Stimulated activated CD4-positive, alpha-beta T cell treated with anti-CD3 and anti-CD28 coated beads, Interleukin-4, amount 100 ng/mL, for 48 hours (primary cell): ENCODE measurements around the gene PLEKHO1.

Source experiments
- DNase-seq, 2 donors: peaks; one replicate each; pipeline ENCODE4 v3.0.0-alpha.2; 2020; ENCODE audit warnings: low read depth in 2 of 2

The PLEKHO1 gene

DNA sequence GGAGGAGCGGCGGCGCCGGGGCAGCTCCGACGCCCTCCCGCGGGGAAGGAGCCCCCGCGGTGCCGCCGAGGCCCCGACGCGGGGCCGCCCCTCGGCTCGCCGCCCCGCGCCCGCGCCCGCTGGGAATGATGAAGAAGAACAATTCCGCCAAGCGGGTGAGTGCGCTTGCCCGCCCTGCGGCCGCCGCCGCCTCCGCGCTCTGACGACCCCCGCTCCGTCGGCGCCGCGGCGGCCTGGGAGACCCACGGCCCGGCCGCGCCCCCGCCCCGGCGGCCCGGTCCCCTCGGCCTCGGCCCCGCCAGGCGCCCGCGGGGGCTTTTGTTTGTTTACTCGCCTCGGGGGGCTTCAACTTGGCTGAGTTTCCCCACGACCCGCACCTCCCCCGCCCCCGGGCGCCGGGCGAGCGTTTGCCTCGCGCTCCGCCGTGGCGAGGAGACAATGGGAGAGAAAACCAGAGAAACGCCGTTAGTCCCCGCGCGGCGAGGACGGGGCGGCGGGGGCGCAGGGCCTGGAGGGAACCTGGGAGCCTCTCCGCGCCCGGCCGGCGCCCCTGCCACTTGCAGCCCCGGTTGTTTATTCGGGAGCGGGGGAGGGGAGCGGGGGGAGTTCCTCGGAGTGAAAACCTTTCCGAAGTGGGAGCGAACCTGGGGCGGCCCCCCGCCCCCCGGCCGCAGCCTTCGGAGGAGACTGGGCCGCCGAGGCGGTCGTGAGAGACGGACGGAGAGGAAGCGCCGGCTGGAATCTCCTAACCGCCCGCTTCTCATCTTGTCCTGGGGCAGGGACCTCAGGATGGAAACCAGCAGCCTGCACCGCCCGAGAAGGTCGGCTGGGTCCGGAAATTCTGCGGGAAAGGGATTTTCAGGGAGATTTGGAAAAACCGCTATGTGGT, 661 bp downstream of the PLEKHO1 start:
- no peak for DNase-seq

GRCh38 chr1:150151291-150152181, 1.8 kb downstream of the PLEKHO1 start:
- peak in 1 of 2 donors; percentile 37 for DNase-seq

DNA sequence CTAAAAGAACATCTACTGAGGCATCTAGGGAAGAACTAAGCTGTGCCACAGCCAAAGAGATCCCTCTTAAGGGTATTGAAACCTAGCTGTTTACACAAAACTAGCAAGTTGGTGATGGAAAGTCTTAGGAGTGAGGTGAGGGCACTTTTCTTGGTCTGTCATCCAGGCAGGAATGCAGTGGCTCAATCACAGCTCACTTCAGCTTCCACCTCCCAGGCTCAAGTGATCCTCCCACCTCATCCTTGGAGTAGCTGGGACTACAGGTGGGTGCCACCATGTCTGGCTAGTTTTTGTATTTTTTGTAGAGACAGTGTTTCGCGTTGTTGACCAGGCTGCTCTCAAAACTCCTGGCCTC, 2.4 kb downstream of the PLEKHO1 start:
- no peak for DNase-seq

DNA sequence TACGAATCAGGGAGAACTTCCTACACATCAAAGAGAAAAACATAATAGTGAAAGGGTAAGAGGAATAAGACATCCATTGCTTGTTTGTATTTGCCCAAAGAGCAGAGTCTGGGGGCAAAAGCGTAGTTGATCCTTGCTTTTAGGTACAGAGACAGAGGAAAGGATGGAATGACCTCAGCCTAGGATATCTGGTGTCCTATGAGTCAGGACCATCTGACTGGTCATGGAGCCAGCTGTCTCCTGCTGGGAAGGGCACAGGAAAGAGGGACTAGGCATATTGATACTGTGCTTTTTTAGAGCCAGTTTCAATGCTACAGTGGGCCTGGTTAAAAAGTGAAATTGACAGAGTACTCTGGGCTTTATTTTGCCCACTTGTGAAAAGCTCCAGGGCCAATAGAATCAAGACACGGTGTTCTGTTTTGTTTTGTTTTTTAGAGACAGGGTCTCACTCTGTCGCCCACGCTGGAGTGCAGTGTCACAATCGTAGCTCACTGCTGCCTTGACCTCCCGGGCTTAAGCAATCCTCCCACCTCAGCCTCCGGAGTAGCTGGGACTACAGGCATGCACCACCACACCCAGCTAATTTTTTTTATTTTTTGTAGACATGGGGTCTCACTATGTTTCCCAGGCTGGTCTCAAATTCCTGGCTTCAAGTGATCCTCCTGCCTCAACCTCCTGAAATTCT, 3.2 kb downstream of the PLEKHO1 start:
- no peak for DNase-seq

GRCh38 chr1:150154143-150154542, 4.4 kb downstream of the PLEKHO1 start:
- no peak for DNase-seq

DNA sequence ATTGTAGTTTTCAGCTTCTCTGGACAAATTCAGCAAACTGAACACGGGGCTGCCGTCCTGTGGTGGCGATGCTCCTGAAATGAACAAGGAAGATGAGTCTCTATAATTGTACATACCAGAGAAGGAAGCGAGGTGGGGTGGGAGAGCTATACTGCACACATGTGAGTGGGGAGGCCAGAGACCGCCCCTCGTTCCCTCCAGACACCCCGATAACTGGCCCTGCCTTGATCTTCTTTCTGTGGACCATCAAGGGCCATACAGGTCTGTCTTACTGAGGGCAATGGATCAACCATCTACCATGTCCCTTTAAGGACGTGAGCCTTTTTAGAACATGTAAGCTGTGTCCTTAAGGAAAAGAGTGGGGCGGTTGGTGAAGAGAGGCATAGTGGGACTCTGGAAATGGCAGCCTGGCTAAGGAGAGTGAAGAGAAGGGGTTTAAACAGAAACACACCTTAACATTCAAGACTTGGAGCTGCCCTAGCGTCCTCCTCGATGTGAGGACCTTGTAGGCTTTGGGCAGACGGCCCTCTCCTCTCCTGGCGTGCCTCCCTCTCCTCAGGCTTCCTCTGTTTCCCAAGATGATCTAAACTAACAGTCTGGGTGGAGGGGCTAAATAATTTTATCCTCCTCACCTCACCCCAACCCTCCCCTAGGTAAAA, 5.8 kb downstream of the PLEKHO1 start:
- DNase-seq, result no peak

- DNase-seq, result no peak
Observed at GRCh38 chr1:150156868-150157603, 7.3 kb downstream of the PLEKHO1 start.

DNA sequence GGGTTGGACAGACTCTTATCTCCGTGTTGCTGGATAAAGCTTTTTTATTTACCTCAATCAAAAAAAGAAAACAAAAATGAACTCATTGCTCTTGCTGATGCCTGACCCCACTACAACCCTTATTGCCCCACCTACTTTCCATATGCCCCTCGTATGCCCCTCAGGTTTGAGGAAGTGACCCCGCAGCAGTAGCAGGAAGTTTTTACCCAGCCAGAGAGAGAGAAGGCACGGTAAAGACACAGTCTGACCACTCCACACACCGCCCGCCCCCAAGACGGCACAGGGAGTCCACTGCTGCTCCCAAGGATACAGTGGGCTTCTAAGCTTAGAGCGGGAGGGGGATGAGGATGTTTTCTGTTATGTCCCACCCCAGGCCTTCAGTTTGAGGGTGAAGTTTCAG, 9.8 kb downstream of the PLEKHO1 start:
- no peak for DNase-seq

- no peak for DNase-seq
Observed at GRCh38 chr1:150160964-150161621, 11.4 kb downstream of the PLEKHO1 start.

DNA sequence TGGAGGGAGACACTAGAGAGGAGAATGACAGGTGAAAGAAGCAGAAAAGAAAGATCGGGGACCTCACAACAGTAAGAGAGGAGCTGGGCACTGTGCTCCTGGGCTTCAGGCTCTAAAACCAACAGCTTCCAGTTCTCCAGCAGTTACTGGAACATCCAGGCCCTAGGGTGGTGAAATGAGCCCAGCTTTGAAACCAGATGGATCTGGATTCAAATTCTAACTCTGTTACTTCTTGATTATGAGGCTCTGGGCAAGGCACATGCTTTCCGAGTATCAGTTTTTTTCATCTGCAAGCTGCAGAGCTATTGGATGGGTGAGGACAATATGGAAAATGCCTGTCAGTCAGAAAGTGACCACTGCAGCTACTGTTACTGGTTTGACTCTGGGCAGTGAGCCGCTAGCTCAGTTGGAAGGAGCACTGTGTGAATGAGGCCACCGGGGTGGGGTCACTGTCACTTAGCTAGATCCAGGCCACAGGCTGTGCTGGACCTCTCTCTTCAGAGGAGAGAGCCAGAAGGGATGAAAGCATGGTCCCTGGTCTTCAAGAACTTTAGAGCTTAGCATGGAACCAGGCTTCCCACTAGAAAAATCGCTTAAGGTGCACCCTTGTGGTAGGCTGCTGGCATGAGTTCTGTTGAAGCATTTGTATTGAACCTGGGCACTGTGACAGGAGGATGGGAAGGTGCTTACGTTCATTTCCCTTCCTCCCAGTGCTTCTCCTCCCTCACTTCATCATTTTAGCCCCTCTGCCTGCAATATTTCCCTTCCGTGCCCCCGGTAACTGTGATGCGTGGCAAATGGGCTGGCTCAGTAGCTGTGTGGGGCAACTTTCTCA, 12.2 kb downstream of the PLEKHO1 start:
- DNase-seq, result no peak

- DNase-seq, result no peak
Observed at GRCh38 chr1:150162582-150162861, 12.8 kb downstream of the PLEKHO1 start.

DNA sequence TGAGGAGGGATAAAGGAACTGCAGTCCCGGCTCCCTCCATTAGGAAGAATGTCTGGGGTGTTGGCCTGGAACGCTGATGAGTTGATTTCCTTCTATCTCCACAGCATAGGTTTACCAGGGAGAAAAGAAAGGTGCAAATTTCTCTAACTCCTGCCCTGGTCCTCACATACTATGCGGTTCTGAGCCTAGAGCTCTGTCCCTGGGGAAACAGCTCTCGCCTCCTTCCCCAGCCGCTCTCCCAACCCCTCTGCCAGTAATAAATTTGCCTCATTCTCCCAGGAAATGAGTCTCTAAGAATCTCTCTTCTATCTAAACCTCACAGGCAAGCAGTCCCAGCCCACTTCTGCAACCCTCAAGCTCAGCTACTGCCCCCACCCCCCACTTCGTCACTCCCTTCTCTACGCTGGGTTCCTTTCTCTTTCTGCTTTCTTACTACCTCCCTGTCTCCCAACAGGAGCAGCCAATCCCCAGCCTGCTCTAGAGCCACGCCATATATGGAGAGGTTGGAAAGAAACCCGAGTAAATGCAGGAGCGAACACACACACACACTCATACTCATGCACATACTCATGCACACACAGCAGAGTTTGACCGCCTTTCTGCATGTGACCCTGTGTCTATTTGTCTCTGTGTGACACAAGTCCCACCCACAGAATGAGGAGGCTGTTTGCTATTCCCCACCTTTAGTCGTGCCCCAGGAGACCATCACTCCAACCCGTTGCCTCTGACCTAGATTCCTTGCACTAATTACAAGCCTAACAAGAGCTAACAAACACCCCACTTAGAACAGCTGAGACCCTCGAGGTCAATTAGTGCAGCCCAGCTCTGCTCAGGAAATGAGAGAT, 13.4 kb downstream of the PLEKHO1 start:
- no peak for DNase-seq

DNA sequence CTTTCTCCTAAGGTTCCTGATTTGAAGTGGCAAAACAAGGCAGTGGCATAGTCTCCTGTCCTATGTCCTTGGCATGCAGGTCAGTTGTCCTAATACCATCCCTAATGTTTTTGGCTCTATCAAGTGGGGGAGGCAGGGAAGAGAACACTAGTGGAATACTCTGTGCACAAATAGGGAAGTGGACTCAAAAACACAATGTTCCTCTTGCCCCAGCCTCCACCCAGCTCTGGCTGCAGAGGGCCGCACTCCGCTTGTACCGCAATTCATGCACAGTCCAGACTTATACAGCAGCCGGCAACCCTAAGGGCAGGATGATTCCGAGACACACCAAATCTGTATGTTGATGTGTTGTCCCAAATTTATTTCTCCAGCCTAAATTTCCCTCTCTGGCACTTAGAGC, 14.5 kb downstream of the PLEKHO1 start:
- no peak for DNase-seq

- DNase-seq, result no peak
Observed at GRCh38 chr1:150164779-150165178, 15.1 kb downstream of the PLEKHO1 start.

- DNase-seq, result peak in 1 of 2 donors; percentile 32
Observed at GRCh38 chr1:150165622-150166612, 16.2 kb downstream of the PLEKHO1 start.

DNA sequence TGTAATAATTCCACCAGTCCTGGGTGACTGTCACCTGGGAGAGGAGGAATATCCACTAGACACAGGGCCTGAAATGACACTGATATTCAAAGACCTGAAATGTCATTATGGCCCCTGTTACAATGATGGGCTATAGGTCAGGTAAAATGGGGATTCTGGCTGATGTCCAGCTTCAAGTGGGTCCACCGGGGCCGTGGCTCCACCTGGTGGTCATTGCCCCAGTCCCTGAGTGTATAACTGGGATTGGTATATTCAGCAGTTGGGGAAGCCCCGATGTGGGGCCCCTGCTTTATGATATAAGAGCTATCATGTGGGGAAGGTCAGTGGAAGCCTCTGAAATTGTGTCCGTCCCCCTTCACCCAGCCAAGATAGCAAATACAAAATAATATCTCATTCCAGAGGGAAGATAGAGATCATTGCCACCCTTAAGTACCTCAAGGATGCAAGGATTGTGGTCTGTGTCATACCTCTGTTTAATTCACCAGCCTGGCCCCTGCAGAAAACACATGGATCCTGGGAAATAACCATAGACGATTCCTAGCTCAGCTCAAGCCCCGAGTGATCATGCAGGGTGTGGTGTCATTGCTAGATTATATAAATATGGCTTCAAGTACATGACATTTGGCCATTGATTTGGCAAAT, 19.4 kb downstream of the PLEKHO1 start:
- peak in 1 of 2 donors; percentile 33 for DNase-seq

DNA sequence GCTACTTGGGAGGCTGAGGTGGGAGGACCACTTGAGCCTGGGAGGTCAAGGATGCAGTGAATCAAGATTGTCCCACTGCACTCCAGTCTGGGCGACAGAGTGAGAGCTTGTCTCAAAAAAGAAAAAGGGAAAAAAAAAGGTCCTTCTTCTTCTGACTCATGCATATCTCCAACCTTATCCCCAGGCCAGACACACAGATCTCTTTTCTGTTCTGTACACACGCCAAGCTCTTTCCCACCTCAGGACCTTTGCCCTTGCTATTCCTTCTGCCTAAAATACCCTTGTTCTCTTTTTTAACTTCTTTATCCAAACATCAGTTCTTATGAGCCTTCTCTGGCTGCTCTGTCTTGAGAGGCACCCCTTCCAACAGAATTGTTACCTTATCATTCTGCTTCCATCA, 22.1 kb downstream of the PLEKHO1 start:
- no peak for DNase-seq
